Activated CD4-positive, alpha-beta T cell treated with anti-CD3 and anti-CD28 coated beads for 36 hours (primary cell): ENCODE measurements around the gene ROR1. TPM values are rescaled to one million over a fixed set of nuclear protein-coding genes. Genes with fewer than 3 reads are reported as not detected.

Experiments
- ATAC-seq: fragments of 200-7000 bp; cut with Tn5 transposase; one replicate; pipeline ENCODE4 v1.10.0; 2021; ENCODE audit warnings: mild to moderate bottlenecking, moderate library complexity
- CTCF ChIA-PET: fragments of 350-600 bp; sonication (Branson Sonifier 250); formaldehyde crosslinking; loops from one replicate; lab custom pipeline; 2021; ENCODE audit warnings: antibody characterized with exemption; lab: Charles Lee
- POLR2A ChIA-PET: fragments of 350-600 bp; sonication (Branson Sonifier 250); formaldehyde crosslinking; loops from one replicate; lab custom pipeline; 2021; ENCODE audit warnings: antibody characterized with exemption, inconsistent platforms; lab: Charles Lee
- DNase-seq: peaks from one replicate; pipeline ENCODE4 v3.0.0-alpha.2; 2020
- H3K27ac Mint-ChIP-seq: one replicate; pipeline ENCODE4 v1.8.0; 2021; ENCODE audit warnings: mixed read lengths
- H3K27me3 Mint-ChIP-seq: one replicate; pipeline ENCODE4 v1.8.0; 2021; ENCODE audit warnings: mixed read lengths
- H3K36me3 Mint-ChIP-seq: one replicate; pipeline ENCODE4 v1.8.0; 2021; ENCODE audit warnings: low read depth, mixed read lengths
- H3K4me1 Mint-ChIP-seq: one replicate; pipeline ENCODE4 v1.8.0; 2021; ENCODE audit warnings: mixed read lengths
- H3K4me3 Mint-ChIP-seq: one replicate; pipeline ENCODE4 v1.8.0; 2021; ENCODE audit warnings: mild to moderate bottlenecking, moderate library complexity, mixed read lengths
- H3K9me3 Mint-ChIP-seq: one replicate; pipeline ENCODE4 v1.8.0; 2021; ENCODE audit warnings: low read depth, mixed read lengths
- intact Hi-C, 2 experiments: fragments of 100-400 bp; cut with DNase I in 1 of 2; cut with micrococcal nuclease in 1 of 2; formaldehyde crosslinking; loops; one replicate each; pipeline versions ENCODE4 v1.14.2 to v1.15.1; 2022 to 2024; cut with DNase I, micrococcal nuclease
- total RNA-seq, 2 experiments: library from RNA; stranded (reverse); gene quantifications; one replicate each; pipeline ENCODE4 v1.2.3, GENCODE V29; 2021

Gene ROR1
- total RNA-seq, 2 experiments from 2014 or later = 0.21 TPM; not detected in 1

GRCh38 chr1:63891060-63891690, 117.4 kb downstream of the ROR1 start:
- no peaks in the 10 kb centered on the region for H3K4me1 Mint-ChIP-seq
- no peaks in the 10 kb centered on the region for H3K9me3 Mint-ChIP-seq
- H3K4me3 Mint-ChIP-seq = no peak overlapping the region
- DNase-seq (no peak), ATAC-seq (no peak)
- no peak overlapping the region for H3K27ac Mint-ChIP-seq
- ChIA-PET CTCF (no interaction called here), POLR2A (no interaction called here)
- H3K36me3 Mint-ChIP-seq = no peaks in the 10 kb centered on the region
- intact Hi-C loops = no loop called here
- peaks cover 3% of the 10 kb centered on the region for H3K27me3 Mint-ChIP-seq

- ATAC-seq = no peak
- CTCF ChIA-PET = no interaction called here
Observed at GRCh38 chr1:63892632-63893395, 119.0 kb downstream of the ROR1 start.

GRCh38 chr1:63893976-63894375, 120.2 kb downstream of the ROR1 start:
- no peak overlapping the region for H3K27ac Mint-ChIP-seq
- H3K9me3 Mint-ChIP-seq = no peaks in the 10 kb centered on the region
- ChIA-PET CTCF (no interaction called here), POLR2A (no interaction called here)
- no peak overlapping the region for H3K4me3 Mint-ChIP-seq
- H3K4me1 Mint-ChIP-seq = no peaks in the 10 kb centered on the region
- ATAC-seq = no peak
- H3K36me3 Mint-ChIP-seq = no peaks in the 10 kb centered on the region
- intact Hi-C loops = no loop called here
- DNase-seq = no peak
- H3K27me3 Mint-ChIP-seq = peaks cover 6% of the 10 kb centered on the region

More at GRCh38 chr1:63892632-63893395, 119.0 kb downstream of the ROR1 start:
- peak; percentile 7 for DNase-seq
- Mint-ChIP-seq H3K9me3 (no peaks in the 10 kb centered on the region), H3K36me3 (no peaks in the 10 kb centered on the region), H3K4me1 (no peaks in the 10 kb centered on the region), H3K27ac (no peak overlapping the region), H3K4me3 (no peak overlapping the region), H3K27me3 (peaks cover 6% of the 10 kb centered on the region)
- POLR2A ChIA-PET = no interaction called here
- intact Hi-C loops = no loop called here

- Mint-ChIP-seq H3K27ac (no peak overlapping the region), H3K9me3 (no peaks in the 10 kb centered on the region), H3K27me3 (peaks cover 8% of the 10 kb centered on the region), H3K36me3 (no peaks in the 10 kb centered on the region), H3K4me3 (no peak overlapping the region), H3K4me1 (no peaks in the 10 kb centered on the region)
- CTCF ChIA-PET = no interaction called here
- DNase-seq (no peak), ATAC-seq (no peak)
- intact Hi-C loops = no loop called here
- POLR2A ChIA-PET = no interaction called here
Observed at GRCh38 chr1:63894627-63895265, 120.9 kb downstream of the ROR1 start.

- H3K27ac Mint-ChIP-seq = no peak overlapping the region
- POLR2A ChIA-PET = no interaction called here
- ATAC-seq = no peak
- H3K4me1 Mint-ChIP-seq = no peaks in the 10 kb centered on the region
- no peaks in the 10 kb centered on the region for H3K9me3 Mint-ChIP-seq
- intact Hi-C loops = no loop called here
- H3K4me3 Mint-ChIP-seq = no peak overlapping the region
- no peak for DNase-seq
- H3K27me3 Mint-ChIP-seq = peaks cover 8% of the 10 kb centered on the region
- CTCF ChIA-PET = no interaction called here
- H3K36me3 Mint-ChIP-seq = no peaks in the 10 kb centered on the region
Observed at GRCh38 chr1:63896755-63897154, 122.9 kb downstream of the ROR1 start.

GRCh38 chr1:63898428-63899196, 124.8 kb downstream of the ROR1 start:
- intact Hi-C loops = no loop called here
- no peak overlapping the region for H3K4me3 Mint-ChIP-seq
- no peaks in the 10 kb centered on the region for H3K4me1 Mint-ChIP-seq
- ChIA-PET POLR2A (no interaction called here), CTCF (no interaction called here)
- ATAC-seq (no peak), DNase-seq (no peak)
- no peak overlapping the region for H3K27ac Mint-ChIP-seq
- no peaks in the 10 kb centered on the region for H3K9me3 Mint-ChIP-seq
- H3K36me3 Mint-ChIP-seq = no peaks in the 10 kb centered on the region
- peaks cover 8% of the 10 kb centered on the region for H3K27me3 Mint-ChIP-seq

GRCh38 chr1:63901094-63901493, 127.3 kb downstream of the ROR1 start:
- Mint-ChIP-seq H3K4me1 (no peaks in the 10 kb centered on the region), H3K27ac (no peak overlapping the region), H3K4me3 (no peak overlapping the region), H3K27me3 (peaks cover 5% of the 10 kb centered on the region), H3K36me3 (no peaks in the 10 kb centered on the region), H3K9me3 (no peaks in the 10 kb centered on the region)
- intact Hi-C loops = no loop called here
- DNase-seq (no peak), ATAC-seq (no peak)
- ChIA-PET POLR2A (no interaction called here), CTCF (no interaction called here)

- H3K27ac Mint-ChIP-seq = no peak overlapping the region
- H3K9me3 Mint-ChIP-seq = no peaks in the 10 kb centered on the region
- POLR2A ChIA-PET = no interaction called here
- no peaks in the 10 kb centered on the region for H3K36me3 Mint-ChIP-seq
- H3K4me3 Mint-ChIP-seq = no peak overlapping the region
- H3K4me1 Mint-ChIP-seq = no peaks in the 10 kb centered on the region
- no peak for DNase-seq
- no peak for ATAC-seq
- CTCF ChIA-PET = interaction anchor here (0.7 to 1.0 kb wide), 2 partner anchors 10 to 107 kb away, joined by 3 read pairs; no protein-coding TSS in a partner anchor
- H3K27me3 Mint-ChIP-seq = peaks cover 2% of the 10 kb centered on the region
- intact Hi-C loops = no loop called here
Observed at GRCh38 chr1:63902844-63903589, 129.2 kb downstream of the ROR1 start.

- ChIA-PET POLR2A (no interaction called here), CTCF (interaction anchor here (1.0 kb wide), 1 partner anchor 9 kb away, joined by 3 read pairs; no protein-coding TSS in a partner anchor)
- H3K36me3 Mint-ChIP-seq = no peaks in the 10 kb centered on the region
- no peak overlapping the region for H3K27ac Mint-ChIP-seq
- no peak for ATAC-seq
- no peaks in the 10 kb centered on the region for H3K9me3 Mint-ChIP-seq
- intact Hi-C loops = no loop called here
- no peaks in the 10 kb centered on the region for H3K4me1 Mint-ChIP-seq
- H3K4me3 Mint-ChIP-seq = no peak overlapping the region
- peaks cover 2% of the 10 kb centered on the region for H3K27me3 Mint-ChIP-seq
- no peak for DNase-seq
Observed at GRCh38 chr1:63903947-63904610, 130.3 kb downstream of the ROR1 start.

GRCh38 chr1:63904826-63905225, 131.0 kb downstream of the ROR1 start:
- Mint-ChIP-seq H3K36me3 (no peaks in the 10 kb centered on the region), H3K27ac (no peak overlapping the region), H3K9me3 (no peaks in the 10 kb centered on the region), H3K4me3 (no peak overlapping the region), H3K27me3 (no peaks in the 10 kb centered on the region), H3K4me1 (no peaks in the 10 kb centered on the region)
- intact Hi-C loops = no loop called here
- POLR2A ChIA-PET = no interaction called here
- no peak for DNase-seq
- no peak for ATAC-seq
- CTCF ChIA-PET = no interaction called here
